ENCODE results near the gene PCDHA1. TPM values are rescaled to one million over a fixed set of nuclear protein-coding genes. Genes with fewer than 3 reads are reported as not detected.
A peak's percentile ranks its signal among the peaks of the same experiment; 100 is the strongest.

The PCDHA1 gene
- total RNA-seq, 4 donors from 2014 or later, result not detected

DNA sequence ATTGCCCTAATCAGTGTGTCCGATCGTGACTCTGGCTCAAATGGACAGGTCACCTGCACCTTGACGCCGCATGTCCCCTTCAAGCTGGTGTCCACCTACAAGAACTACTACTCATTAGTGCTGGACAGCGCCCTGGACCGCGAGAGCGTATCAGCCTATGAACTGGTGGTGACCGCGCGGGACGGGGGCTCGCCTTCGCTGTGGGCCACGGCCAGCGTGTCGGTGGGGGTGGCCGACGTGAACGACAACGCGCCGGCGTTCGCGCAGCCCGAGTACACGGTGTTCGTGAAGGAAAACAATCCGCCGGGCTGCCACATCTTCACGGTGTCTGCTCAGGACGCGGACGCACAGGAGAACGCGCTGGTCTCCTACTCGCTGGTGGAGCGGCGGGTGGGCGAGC is 97.4 kb downstream of the PCDHA1 start:
- DNase-seq (ENCODE audit: low spot score) (no peak), ATAC-seq (ENCODE audit: low FRiP score) (no peak)
- TF ChIP-seq, protein P1, sequence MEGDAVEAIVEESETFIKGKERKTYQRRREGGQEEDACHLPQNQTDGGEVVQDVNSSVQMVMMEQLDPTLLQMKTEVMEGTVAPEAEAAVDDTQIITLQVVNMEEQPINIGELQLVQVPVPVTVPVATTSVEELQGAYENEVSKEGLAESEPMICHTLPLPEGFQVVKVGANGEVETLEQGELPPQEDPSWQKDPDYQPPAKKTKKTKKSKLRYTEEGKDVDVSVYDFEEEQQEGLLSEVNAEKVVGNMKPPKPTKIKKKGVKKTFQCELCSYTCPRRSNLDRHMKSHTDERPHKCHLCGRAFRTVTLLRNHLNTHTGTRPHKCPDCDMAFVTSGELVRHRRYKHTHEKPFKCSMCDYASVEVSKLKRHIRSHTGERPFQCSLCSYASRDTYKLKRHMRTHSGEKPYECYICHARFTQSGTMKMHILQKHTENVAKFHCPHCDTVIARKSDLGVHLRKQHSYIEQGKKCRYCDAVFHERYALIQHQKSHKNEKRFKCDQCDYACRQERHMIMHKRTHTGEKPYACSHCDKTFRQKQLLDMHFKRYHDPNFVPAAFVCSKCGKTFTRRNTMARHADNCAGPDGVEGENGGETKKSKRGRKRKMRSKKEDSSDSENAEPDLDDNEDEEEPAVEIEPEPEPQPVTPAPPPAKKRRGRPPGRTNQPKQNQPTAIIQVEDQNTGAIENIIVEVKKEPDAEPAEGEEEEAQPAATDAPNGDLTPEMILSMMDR (IDR thresholded peaks at IDR 0.05), result no peak

DNA sequence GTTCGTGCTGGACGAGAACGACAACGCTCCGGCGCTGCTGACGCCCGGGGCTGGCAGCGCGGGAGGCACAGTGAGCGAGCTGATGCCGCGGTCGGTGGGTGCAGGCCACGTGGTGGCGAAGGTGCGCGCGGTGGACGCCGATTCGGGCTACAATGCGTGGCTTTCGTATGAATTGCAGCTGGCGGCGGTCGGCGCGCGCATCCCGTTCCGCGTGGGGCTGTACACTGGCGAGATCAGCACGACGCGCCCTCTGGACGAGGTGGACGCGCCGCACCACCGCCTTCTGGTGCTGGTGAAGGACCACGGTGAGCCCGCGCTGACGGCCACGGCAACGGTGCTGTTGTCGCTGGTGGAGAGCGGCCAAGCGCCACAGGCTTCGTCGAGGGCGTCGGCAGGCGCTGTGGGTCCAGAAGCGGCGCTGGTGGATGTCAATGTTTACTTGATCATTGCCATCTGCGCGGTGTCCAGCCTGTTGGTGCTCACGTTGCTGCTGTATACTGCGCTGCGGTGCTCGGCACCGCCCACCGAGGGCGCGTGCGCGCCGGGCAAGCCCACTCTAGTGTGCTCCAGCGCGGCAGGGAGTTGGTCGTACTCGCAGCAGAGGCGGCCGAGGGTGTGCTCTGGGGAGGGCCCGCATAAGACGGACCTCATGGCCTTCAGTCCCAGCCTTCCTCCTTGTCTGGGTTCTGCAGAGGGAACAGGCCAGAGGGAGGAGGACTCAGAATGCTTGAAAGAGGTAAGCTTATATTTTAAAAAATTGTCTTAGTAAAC is 98.2 kb downstream of the PCDHA1 start:
- ATAC-seq (ENCODE audit: low FRiP score), result no peak
- no peak for DNase-seq (ENCODE audit: low spot score)
- TF ChIP-seq, protein P1 (IDR thresholded peaks at IDR 0.05), result no peak

DNA sequence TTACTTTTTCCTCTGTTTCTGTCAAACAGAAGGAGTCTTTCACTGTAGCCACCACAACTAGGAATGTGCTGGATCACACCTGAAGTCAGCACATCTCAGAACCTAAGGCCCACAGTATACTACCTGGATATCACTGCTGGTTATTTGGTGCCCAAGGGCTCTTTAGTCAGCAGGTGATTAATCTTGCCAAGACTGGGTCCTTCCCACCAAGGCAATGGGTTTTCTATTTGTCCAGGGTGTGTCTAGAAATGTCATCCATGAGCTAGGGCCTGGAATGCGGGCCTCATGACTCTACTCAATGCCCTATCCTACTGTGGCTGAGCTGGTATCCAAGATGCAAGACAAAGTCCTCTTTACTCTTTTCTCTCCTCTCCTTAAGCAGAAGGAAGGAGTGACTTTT is 130.4 kb downstream of the PCDHA1 start:
- DNase-seq (ENCODE audit: low spot score) (no peak), ATAC-seq (ENCODE audit: low FRiP score) (no peak)
- TF ChIP-seq, protein P1 (IDR thresholded peaks at IDR 0.05), result no peak

DNA sequence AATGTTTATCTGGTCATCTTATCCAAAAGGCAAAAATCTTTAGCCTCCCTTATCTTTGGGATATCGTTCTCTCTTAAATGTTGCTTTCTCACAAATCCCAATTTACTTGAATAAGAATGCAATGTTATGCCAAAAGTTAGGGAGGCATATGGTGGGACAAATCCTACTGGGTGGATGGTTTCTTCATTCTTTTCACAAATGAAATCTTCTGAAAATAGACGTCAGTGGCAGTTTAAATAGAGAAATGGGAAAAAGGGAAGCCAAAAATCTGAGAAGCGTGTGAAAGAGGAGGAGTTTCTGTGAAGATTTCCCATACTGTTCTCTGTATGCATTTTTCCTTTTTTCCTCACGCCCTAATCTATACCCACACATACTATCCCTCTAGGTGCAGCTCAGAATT is 137.7 kb downstream of the PCDHA1 start:
- DNase-seq (ENCODE audit: low spot score), result no peak
- TF ChIP-seq, protein P1 (IDR thresholded peaks at IDR 0.05), result no peak
- ATAC-seq (ENCODE audit: low FRiP score), result no peak

DNA sequence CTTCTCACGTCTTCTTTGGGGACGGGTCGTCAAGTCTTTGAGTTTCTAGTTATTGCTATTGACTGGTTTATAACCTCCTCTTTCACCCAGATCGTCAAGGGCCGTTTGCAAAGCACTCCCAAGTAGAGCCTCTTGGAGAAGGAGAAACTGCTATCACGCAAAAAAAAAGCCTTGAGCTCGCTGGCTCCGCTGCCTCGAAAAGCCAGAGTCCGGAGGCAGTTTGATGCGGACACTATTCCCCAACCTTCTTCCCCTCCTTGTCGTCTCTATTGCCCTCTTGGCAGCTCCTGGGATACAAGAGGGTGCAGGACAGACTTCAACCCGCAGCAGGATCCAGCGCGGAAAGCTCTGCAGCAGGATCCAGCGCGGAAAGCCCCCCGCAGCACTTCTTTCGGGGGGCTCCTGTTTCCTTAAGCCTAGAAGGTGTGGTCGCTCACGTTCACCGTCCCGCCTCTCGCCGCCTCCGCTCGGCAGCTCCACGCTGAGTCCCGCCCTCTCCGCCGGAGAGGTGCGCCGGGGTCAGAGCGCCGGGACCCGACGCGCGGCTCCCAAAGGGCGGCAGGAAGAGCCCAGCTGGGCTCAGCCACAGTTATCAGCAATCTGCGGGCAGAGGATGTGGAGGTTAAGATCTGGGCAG is 140.0 kb downstream of the PCDHA1 start, which contains the start of gene PCDHAC1:
TSS of gene PCDHAC1 (plus strand) at position 494 of the 637 bp plus-strand sequence. CDS start 594 bp downstream, outside the sequence.
- TF ChIP-seq, protein P1 (IDR thresholded peaks at IDR 0.05), result no peak
- DNase-seq (ENCODE audit: low spot score), result no peak
- ATAC-seq (ENCODE audit: low FRiP score), result peak; percentile 86

DNA sequence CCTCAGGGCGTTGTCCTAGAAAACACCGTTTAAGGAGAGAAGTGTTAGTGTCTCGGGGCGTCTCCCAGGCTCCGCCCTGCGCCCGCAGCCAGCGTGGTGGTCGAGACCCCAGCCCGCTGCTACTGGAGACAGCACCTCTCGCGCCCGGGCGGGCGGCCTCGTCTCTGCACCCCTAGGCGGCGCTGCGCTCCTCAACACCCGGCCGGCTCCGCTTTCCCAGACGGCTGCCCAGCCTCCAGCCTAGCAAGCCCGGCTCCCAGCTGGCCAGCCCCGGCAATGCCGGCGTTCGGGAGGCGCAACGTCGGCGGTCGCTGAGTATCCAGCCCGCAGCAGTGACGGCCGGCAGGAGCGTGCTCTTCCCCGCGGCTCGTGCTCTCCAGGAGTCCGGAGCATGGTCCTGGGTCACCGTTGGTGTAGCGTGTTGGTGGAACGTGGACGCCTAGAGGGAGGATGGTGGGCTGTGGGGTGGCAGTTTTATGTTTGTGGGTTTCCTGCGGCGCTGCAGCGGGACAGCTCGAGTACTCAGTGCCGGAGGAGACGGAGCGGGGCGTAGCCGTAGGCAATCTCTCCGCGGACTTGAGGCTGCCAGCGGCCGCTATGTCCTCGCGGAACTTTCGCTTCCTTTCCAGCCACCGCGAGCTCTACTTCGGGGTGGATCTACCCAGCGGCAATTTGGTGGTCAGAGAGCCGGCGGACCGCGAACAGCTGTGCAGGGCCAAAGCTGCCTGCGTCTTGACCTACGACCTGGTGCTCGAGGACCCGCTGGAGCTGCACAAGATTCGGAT is 140.7 kb downstream of the PCDHA1 start:
- DNase-seq (ENCODE audit: low spot score), result peak; percentile 63
- TF ChIP-seq, protein P1 (IDR thresholded peaks at IDR 0.05), result peak in 1 of 3 donors; percentile 21
- ATAC-seq (ENCODE audit: low FRiP score), result peak; percentile 99
